Measurements from ENCODE around the gene GFRA1.

The GFRA1 gene, protein sequence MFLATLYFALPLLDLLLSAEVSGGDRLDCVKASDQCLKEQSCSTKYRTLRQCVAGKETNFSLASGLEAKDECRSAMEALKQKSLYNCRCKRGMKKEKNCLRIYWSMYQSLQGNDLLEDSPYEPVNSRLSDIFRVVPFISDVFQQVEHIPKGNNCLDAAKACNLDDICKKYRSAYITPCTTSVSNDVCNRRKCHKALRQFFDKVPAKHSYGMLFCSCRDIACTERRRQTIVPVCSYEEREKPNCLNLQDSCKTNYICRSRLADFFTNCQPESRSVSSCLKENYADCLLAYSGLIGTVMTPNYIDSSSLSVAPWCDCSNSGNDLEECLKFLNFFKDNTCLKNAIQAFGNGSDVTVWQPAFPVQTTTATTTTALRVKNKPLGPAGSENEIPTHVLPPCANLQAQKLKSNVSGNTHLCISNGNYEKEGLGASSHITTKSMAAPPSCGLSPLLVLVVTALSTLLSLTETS

DNA sequence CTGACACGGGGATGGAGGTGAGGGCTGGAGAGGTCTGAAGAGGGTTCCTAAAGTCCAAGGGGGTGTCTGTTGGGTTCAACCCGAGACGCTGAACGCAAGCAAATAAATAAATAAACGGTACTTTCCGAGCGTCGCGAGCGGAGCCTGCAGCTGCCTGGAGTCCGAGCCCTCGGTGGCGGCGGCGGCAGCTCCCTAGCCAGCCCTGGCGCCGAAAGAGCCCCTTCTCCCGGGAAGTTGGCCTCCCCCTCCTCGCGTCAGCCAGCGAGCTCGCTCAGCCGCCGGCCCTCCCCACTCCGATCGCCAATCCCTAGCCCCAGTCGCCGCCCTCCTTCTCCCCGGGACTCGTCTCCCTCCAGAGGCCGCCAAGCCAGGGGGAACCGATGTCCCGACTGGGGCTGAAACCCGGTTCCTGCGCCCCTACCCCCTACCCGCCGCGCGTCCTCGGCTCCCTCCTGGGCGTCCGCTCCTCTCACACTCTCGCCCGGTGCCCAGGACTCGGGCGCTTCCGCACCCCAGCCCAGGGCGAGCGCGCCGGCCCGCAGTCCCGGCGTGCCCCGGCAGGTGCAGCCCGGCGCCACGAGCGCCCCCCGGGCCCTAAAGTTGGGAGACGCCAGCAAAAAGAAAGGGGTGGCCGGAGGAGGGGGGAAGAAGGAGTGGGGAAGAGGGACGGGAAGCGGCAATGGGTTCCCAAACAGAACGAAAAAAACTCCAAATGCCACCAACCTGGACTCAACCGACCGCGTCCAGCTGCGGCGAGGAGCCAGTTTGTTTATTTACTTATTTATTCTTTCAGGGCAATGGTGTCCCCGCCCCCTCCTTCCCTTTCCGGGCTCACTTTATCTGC is at the start of gene GFRA1:
Gene GFRA1 (minus strand): TSS at position 767 of the 844 bp plus-strand sequence. CDS start 1,177 bp downstream, outside the sequence.
- DNase-seq (ENCODE audit: low spot score): no peak

DNA sequence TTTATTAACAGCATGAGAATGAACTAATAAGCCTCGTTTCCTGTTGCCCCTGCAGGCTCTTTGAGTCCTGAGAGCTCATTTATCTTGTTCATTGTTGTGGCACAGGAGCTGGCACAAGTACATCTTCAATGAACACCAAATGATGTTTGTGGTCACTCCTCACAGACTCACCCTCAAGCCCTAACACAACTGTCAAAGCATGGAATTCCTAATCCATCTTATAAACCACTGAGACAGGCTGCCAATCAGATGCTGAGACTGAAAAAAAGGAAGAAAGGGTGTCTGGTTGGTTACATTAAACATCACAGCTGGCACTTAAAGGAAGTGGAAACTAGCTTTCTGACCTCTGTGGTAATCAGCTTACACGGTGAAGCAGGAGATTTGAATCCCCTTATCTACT is 43.5 kb upstream of the GFRA1 start:
- DNase-seq (ENCODE audit: low spot score): no peak

DNA sequence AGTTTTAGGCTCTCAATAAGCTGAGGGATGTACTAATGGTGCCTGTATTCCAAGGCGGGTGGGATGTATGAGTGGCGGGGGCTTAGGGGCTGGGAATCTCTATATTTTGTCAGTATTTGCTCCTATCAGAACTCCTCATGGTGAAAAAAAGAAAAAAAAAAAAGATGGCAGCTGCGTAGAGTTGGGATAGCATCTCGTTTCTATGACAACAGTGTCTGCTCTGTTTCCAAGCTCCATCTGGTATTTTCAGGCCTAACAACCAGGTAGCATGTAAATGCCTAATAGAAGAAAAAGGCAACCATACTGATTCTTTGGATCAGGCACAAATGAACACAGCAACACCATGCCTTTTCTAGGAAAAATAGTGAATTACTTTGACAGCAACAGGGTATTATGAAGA is 39.5 kb upstream of the GFRA1 start:
- no peak for DNase-seq (ENCODE audit: low spot score)

DNA sequence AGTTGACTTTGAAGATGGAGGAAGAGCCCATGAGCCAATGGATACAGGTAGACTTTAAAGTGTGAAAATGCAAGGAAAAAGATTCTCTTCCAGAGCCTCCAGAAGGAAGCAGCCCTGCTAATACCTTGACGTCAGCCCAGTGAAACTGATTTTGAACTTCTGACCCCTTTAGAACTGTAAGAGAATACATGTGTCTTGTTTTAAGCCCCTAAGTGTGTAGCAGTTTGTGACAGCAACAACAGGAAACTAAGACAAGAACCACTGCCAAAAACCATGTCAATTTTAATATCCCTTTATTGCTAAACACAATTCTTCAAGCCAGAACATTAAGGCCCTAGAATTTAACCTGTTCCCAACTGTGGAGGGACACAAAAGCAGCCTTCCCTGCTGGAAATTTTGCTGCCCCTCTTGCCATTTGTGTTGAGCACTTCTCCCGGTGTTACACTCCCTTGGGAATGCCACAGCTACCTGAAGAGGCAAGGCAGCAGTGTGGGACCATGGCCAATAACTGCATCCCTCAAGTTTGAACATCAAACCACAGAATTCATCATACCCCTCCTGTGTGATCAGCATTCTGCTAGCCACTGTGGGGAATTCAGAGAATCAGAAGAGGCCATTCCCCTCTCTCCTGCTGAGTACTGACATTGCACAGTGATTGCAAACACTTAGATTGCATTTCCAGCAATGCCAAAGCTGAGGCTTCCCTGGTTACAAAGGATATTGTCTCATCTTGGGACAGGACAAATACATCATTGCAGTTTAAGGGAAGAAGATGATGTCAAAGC is 38.9 kb upstream of the GFRA1 start:
- no peak for DNase-seq (ENCODE audit: low spot score)

DNA sequence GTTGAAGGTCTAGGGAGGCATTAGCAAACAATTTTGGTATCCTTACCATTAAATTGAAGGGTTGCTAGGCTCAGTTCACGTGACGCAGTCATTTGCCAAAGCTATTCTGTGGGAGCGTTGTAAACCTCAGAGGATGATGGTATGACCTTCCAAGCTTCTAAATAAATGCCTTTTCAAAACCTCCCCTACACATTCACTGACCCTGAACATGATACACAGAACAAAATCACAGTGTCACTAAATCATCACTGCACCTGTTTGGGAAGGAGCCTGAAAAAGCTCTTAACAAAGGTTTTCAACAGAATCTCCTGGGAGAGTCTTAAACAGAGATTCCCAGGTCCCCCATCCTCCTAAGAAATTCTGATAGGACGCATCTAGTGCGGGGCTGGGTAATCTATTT is 38.0 kb upstream of the GFRA1 start:
- no peak for DNase-seq (ENCODE audit: low spot score)

DNA sequence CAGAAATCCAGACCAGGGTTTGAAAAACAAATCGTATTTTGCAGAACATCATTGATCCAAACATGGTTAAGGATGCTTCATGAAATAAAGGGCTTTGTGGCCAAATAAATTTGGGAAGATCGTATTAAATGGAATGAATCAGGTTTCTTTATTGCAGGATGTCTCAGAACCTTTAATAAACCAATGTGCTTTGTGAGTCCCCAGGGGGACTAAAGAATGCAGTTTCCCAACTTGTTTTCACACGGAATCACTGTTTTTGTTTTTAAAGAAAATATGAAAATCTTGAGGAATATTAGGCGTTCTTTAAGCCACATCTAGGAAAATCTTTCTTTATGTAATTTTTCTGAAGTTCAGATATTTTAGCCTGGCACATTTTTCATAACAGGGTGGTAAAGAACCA is 34.4 kb upstream of the GFRA1 start:
- no peak for DNase-seq (ENCODE audit: low spot score)

DNA sequence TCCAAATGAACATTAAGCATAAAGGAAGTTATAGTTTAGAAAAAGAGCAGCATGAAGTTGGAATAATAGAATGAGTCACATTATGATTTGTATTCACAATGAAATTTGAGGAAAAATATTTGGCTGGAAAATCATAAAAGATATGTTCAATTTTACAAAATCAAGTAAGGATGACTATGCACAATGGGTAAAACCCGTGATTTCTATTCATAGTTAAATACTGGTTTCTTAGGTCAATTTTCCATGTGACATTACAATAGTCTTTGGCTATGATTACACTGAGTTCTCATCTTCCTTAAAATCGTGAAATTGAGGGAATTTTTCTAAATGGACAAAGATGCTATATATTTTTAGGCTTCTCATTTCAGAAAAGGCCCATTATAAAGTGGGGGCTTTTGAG is 33.8 kb upstream of the GFRA1 start:
- DNase-seq (ENCODE audit: low spot score): no peak

DNA sequence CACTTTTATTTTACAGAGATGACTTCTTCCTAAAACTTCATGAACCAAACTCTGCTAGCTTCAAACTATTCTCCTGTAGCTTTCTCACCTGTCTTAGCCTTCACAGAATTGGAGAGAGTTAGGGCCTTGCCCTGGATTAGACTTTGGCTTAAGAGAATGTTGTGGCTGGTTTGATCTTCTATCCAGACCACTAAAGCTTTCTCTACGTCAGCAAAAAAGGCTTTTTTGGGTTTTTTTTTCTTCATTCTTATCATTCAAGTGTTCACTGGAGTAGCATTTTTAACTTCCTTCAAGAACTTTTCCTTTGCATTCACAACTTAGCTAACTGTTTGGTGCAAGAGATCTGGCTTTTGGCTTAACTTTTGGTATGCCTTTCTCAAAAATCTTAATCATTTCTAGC is 31.9 kb upstream of the GFRA1 start:
- no peak for DNase-seq (ENCODE audit: low spot score)

DNA sequence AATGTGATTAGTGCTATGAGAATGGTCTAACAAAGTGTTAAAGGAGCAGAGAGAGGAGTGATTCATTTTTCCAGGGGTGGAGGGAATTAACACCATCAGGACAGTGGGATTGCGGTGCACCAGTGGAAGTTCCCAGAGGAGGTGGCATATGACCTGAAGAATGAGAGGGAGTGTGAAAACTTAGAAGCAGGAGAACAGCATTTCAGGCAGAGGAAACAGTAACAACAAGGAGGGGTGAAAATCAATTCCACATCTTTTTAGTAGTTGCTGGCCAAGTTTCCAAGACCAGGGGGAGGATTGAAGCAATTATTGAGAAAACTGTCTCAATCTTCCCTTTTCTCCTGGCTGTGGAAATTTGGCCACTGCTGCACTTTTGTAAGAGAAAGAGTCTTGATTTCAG is 27.5 kb upstream of the GFRA1 start:
- no peak for DNase-seq (ENCODE audit: low spot score)

DNA sequence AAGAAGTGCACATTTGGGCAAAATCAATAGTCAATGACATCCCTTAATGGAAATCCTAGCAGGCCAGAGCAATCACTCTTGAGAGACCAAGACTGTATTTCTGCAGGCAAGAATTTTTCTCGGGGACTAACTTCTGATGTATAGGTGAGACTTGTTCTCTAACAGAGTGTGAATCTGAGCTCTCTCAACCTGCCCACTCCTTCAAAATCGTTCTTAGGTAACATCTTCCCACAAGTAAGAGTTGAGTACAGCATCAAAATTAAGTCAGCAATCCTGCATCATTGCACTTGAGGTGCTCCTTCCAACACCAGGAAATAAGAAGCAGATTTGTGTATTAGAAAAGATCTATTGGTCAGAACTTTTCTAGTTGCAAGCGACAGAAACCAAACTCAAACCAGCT is 25.6 kb upstream of the GFRA1 start:
- no peak for DNase-seq (ENCODE audit: low spot score)

DNA sequence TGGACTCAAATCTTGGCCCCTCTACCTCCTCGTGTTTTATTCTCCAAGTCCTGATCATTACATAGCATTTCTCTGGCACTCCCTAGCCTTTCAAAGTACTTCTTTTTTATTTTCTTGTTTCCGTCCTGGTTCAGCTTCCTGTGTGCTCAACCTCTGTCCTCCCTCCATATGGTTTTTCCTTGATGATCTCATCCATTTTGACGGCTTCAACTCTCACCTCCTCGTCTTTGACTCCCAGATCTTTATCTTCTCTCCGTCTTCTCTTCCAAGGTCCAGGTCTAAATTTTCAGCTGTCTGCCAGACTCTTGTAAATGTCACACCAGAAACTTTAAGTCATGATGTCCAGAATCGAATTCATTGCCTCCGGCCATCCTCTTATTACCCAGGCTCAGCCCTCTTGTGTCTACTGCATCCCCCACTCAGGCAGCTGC is 23.3 kb upstream of the GFRA1 start:
- DNase-seq (ENCODE audit: low spot score): no peak

DNA sequence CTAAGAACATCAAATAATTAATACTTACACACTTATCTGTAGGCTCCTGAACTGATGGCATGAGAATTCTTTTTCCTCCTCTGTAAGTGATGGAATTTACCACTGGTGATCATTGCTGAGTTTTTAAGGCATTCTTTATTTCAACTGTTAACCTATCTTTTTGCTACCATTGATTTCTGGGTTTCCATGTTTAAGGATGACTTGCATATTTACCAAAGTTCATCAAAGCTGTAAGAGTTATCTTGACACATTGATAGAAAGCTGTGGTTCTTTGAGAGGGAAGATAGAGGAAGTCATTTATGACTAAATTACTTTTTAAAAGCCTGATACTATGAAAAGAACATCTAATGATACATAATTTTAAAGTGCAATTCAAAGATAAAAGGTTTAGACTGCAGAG is 19.5 kb upstream of the GFRA1 start:
- DNase-seq (ENCODE audit: low spot score): no peak

DNA sequence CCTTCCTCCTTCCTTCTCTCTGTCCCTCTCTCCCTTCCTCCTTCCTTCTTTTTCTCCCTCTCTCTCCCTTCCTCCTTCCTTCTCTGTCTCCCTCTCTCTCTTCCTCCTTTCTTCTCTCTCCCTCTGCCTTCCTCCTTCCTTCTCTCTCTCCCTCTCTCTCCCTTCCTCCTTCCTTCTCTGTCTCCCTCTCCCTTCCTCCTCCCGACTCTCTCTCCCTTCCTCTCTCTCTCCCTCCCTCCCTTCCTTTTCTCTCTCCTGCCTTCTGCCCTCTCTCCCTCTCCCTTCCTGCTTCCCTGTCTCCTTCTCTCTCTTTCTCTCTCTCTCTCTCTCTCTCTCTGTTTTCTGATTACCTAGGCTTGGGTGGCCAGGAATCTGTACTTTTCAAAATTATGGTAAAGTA is 16.6 kb upstream of the GFRA1 start:
- DNase-seq (ENCODE audit: low spot score): no peak

DNA sequence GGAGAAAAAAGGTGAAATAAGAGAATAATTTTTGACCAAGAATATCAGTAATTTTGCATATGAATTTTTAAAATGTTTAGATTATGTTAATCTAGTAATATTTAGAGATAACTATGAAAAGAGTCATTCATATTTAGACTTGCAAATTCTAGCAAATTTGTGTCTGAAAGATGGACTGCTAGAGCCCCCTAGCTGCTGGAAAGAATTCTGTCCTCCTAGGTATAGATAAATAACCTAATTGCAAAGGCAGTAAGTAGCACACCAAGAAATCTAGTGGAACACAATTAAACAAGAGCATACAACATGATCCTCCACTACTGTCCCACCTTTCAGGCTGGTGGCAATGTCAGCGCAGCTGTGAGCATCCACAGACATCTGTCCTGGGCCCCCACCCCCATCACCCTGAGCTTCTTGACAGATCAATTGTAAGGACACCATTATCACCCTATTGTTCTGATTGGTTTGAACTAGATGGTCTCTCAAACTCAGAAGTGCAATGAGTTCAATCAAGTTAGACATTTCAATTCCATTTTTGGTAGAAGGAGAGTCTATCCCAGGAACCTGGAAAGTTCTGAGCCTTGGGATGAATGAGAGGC is 15.0 kb upstream of the GFRA1 start:
- DNase-seq (ENCODE audit: low spot score): no peak

DNA sequence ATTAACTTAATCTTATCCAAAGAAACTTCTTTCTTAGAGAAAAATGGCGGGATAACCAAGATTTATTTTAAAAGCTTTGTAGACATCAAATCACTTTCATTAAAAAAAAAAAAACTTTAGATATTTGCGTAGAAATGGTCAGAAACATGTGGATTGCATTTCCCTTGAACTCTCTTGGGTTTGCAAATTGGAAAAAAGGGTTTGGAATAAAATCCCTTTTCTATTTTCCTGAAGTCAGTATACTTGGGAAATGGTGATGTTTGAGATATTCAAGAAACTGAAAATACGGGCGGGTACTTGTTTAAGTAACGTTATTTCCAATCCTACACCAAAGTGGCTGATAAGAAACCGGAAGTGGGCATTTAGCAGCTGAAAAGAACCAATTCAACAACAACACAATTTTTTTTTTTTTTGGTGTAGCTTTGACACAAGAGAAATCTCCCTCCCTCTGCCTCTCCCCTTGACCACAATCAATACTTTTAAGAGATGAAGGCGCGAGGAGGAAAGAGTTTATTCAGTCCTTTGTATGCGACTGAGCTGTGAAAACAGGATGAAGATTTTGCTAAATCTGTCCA is 13.7 kb upstream of the GFRA1 start:
- DNase-seq (ENCODE audit: low spot score): no peak

DNA sequence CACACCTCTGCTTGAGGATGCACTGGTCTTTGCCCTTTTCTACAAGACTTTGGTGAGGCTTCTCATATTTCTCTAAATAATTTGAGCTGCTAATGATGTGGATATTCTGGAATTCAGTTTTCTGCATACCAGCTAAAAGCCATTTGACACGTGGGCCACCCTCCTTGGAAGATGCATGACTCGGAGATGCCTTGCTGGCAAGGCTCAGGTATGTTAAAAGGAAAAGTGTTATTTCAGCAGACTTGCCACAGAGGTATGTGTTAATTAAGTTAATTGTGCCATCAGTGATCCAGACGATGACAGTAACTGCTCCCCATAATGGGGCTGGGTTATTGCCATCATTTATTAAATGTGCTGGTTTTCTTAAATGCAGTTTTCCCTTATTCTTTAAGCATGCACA is 8.8 kb upstream of the GFRA1 start:
- DNase-seq (ENCODE audit: low spot score): no peak

DNA sequence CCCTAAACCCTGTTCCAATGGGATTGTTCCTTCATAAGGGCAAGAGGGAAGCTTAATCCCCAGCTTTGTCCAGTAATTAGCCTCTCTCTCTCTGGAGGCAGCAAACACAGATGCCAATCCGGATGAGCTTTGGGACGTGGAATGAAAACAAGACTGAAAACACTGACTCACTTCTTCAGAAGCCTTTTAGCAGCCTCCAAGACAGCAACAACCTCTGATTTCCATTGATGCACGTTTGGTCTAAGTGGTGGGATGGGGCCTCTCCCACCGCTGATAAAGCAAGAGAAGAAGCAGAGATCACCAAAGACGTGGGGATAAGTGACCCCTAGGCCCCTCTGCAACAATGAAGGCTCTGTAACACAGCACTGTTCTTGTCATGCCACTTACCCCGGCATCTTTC is 5.8 kb upstream of the GFRA1 start:
- no peak for DNase-seq (ENCODE audit: low spot score)

DNA sequence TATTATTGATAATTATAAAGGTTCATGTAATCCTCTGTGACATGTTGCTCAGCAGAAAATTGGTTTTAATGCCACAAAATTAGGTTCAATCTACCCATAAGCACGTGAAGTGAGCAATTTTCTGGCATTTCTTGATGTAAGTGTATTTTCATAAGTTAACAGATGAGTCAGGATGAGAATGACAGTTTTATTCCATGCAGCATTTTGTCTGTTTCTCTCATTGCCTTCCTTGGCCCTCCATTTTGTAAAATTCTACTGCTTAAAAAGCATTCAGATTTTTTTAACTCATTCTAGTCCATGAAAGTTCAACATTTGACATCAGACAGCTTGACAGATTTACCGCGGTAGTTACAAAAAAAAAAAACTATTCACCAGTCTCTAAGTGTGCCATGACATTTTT is 4.0 kb upstream of the GFRA1 start:
- DNase-seq (ENCODE audit: low spot score): no peak

DNA sequence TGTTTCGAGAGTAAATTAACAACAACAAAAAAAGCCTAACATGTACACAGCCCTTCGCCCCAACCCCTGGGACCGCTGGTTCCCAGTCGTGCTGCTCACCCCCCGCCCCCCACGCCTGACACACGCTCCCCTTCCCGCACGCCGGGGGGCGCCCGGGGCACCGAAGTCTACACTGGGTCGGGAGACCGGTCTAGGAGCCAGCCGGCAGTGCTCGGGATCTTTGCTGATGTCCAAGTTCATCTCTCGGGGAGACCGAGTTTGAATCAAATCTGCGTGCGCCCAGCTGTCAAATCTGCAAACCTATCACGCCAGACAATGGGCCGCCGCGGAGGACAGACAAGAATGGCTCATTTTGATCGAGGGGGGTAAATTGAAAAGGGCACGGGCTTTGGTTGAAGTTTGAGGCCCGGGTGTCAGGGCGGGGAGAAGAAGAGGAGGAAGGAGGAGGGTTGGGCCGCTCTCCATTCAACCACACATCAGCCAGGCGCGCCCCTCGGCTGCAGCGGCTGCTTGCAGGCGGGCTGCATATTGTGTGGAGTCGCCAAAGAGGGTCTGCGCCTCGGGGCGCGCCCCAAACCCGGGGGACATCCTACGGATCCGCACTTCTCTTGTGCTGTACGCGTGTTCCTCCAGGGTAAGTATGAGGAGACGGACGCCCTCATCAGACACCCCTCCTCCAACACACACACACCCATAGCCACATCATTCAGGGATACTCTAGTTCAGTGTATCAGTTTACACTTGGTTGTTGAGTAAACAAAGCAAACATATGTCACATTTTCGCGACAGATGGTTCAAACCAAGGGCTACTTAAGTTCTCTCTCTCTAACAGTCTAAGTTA is 1.3 kb upstream of the GFRA1 start:
- DNase-seq (ENCODE audit: low spot score): no peak

DNA sequence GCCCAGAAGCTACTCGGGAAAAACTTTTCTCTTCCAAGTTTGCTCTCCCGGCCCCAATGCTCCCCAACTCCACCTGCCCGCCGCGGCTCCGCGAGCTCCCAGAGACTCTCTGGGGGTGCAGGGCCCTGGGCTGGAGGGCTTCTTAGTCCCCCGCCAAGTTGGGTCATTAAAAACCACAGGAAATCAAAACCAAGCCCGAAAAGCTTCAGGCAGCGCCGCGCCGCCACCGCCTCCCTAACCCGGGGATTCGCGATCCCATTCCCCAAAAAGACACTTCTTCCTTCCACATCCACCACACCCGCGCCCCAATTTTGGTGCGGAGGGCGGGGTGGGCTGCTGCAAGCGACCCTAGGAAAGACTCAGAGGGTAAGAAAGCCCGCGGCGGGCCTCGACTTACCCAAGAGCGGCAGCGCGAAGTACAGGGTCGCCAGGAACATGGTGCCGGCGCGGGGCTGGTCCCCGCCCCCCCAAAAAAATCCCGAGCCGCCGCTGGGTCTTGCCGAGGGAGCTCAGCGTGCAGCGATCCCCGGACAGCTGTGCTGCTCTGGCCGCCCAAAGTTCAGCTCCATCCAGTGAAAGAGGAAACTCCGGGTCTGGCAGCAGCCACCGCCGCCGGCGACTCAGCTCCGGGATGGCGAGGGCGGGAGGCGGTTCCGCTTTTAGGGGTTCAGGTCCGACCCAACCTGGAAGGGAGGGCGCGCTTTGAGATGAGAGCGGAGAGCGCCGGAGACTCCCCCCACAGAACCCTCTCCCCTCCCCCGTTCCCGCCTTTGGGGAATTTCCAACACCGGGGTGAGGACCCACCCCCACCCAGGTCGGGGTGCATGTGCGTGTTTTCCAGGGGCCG is 1.2 kb downstream of the GFRA1 start:
- DNase-seq (ENCODE audit: low spot score): no peak
